HepG2 (cell line): ENCODE measurements around the gene ELOVL2. TPM values are rescaled to one million over a fixed set of nuclear protein-coding genes. Genes with fewer than 3 reads are reported as not detected.

Source experiments
- ATAC-seq: fragments of 200-7000 bp; cut with Tn5 transposase; 3 replicates; pipeline ENCODE4 v1.9.1; 2020; ENCODE audit warnings: mild to moderate bottlenecking, moderate library complexity
- BruUV-seq: library from RNA; stranded (reverse); fragments of 400-500 nt; replicated peaks from 2 replicates; lab custom pipeline; 2021; lab: Mats Ljungman, UMichigan
- CTCF ChIA-PET: fragments of 300-600 bp; formaldehyde crosslinking; extraction: SDS; loops from one replicate; lab custom pipeline; 2021; ENCODE audit warnings: low total read pairs, inconsistent platforms, low intra/inter-chr PET ratio; lab: Yijun Ruan, JAX
- POLR2A ChIA-PET: fragments of 350-600 bp; sonication (Branson Sonifier 250); formaldehyde crosslinking; loops from one replicate; lab custom pipeline; 2020; ENCODE audit warnings: antibody characterized with exemption, inconsistent platforms; lab: Yijun Ruan, JAX
- DNase-seq: peaks from one replicate; pipeline ENCODE4 v3.0.0-alpha.2; 2015; ENCODE audit warnings: low spot score
- FAIRE-seq: peaks from 3 replicates; lab custom pipeline; 2011; peaks lifted over from hg19 to GRCh38; lab: Jason Lieb, UNC
- H2AFZ ChIP-seq: one replicate; pipeline ENCODE4 v1.6.1; 2011; ENCODE audit warnings: low read length, inconsistent platforms
- H3K27ac ChIP-seq: fragments of 300-600 bp; 3 replicates; pipeline ENCODE4 v1.8.0; 2011; ENCODE audit warnings: mixed run types, mild to moderate bottlenecking, mixed read lengths, low read length, inconsistent platforms; ENCODE audit not compliant: insufficient read depth; ENCODE audit errors: extremely low read length
- H3K27me3 ChIP-seq, 2 experiments: fragments of 200-600 bp in 1 of 2; 2 replicates in 1 of 2; 3 replicates in 1 of 2; pipeline versions ENCODE4 v1.6.0 to v1.8.0; 2011; ENCODE audit warnings: low read length in 2 of 2, mild to moderate bottlenecking in 2 of 2, moderate library complexity in 2 of 2, inconsistent platforms in 1 of 2; ENCODE audit not compliant: insufficient read depth in 2 of 2, control insufficient read depth in 1 of 2
- H3K36me3 ChIP-seq, 2 experiments: fragments of 200-600 bp in 1 of 2; replicated peaks in 1 of 2; 2 replicates in 1 of 2; 3 replicates in 1 of 2; pipeline versions ENCODE4 v1.5.1 to v1.8.0; 2011; ENCODE audit warnings: low read length in 2 of 2, inconsistent platforms in 1 of 2; ENCODE audit not compliant: insufficient read depth in 2 of 2, control insufficient read depth in 1 of 2
- H3K4me1 ChIP-seq: 2 replicates; pipeline ENCODE4 v1.5.1; 2012; ENCODE audit warnings: low read length, inconsistent platforms; ENCODE audit not compliant: insufficient read depth
- H3K4me2 ChIP-seq: 2 replicates; pipeline ENCODE4 v1.6.0; 2011; ENCODE audit warnings: low read depth, low read length, inconsistent platforms
- H3K4me3 ChIP-seq, 3 experiments: fragments of 200-600 bp in 1 of 3; sonication (generic), shearing (Covaris generic) in 1 of 3; replicated peaks in 1 of 3; 2 replicates each; pipeline ENCODE4 v1.5.1; 2011 to 2016; ENCODE audit warnings: low read length in 3 of 3, inconsistent platforms in 2 of 3, low read depth in 2 of 3, mild to moderate bottlenecking in 2 of 3, control low read depth in 1 of 3, mixed read lengths in 1 of 3; ENCODE audit not compliant: insufficient read depth in 1 of 3
- H3K79me2 ChIP-seq: one replicate; pipeline ENCODE4 v1.6.1; 2011; ENCODE audit warnings: low read length, inconsistent platforms; ENCODE audit not compliant: insufficient read depth
- H3K9ac ChIP-seq: 2 replicates; pipeline ENCODE4 v1.6.0; 2011; ENCODE audit warnings: mild to moderate bottlenecking, low read depth, low read length, inconsistent platforms; ENCODE audit not compliant: insufficient read depth
- H3K9me3 ChIP-seq: 2 replicates; pipeline ENCODE4 v1.5.1; 2012; ENCODE audit warnings: mild to moderate bottlenecking, low read length
- H4K20me1 ChIP-seq: 2 replicates; pipeline ENCODE4 v1.6.0; 2011; ENCODE audit warnings: inconsistent platforms, mild to moderate bottlenecking, low read length, moderate library complexity; ENCODE audit not compliant: insufficient read depth
- AGO1 ChIP-seq: fragments of 200-400 bp; formaldehyde crosslinking; IDR thresholded peaks from 2 replicates; pipeline ENCODE4 v1.6.1; 2017; ENCODE audit warnings: mild to moderate bottlenecking, low read depth, low read length, moderate library complexity; ENCODE audit not compliant: poor library complexity, severe bottlenecking
- CBX5 ChIP-seq: sonication (generic); formaldehyde crosslinking; IDR thresholded peaks from 2 replicates; pipeline ENCODE4 v1.4.0; 2020; ENCODE audit warnings: missing genetic modification reagents, borderline replicate concordance
- FOXP1 ChIP-seq, 2 experiments: fragments of 450-650 bp in 1 of 2; IDR thresholded peaks; 2 replicates each; pipeline ENCODE4 v1.6.1; 2017 to 2018; ENCODE audit warnings: antibody characterized with exemption in 1 of 2
- HMGXB4 ChIP-seq, 2 experiments: sonication (generic) in 1 of 2; formaldehyde crosslinking in 1 of 2; IDR thresholded peaks; 2 replicates each; pipeline versions ENCODE4 v1.4.0 to v1.6.1; 2018 to 2020; ENCODE audit warnings: missing genetic modification reagents in 2 of 2, borderline replicate concordance in 1 of 2, low read depth in 1 of 2, mild to moderate bottlenecking in 1 of 2, missing biosample characterization in 1 of 2
- HOXA3 ChIP-seq: sonication (generic); formaldehyde crosslinking; IDR thresholded peaks from 2 replicates; pipeline ENCODE4 v1.5.0; 2020; ENCODE audit warnings: missing genetic modification reagents
- IKZF4 ChIP-seq: sonication (generic); formaldehyde crosslinking; IDR thresholded peaks from 2 replicates; pipeline ENCODE4 v1.5.1; 2020; ENCODE audit warnings: borderline replicate concordance, mild to moderate bottlenecking, low read depth, missing genetic modification reagents; ENCODE audit errors: not compliant biosample characterization
- KAT7 ChIP-seq: IDR thresholded peaks from 2 replicates; pipeline ENCODE4 v1.6.1; 2018; ENCODE audit warnings: borderline replicate concordance, missing compliant biosample characterization
- POLR2G ChIP-seq: fragments of 200-400 bp; formaldehyde crosslinking; IDR thresholded peaks from 2 replicates; pipeline ENCODE4 v1.6.1; 2018; ENCODE audit warnings: mild to moderate bottlenecking, low read depth, low read length, moderate library complexity
- ZNF17 ChIP-seq: sonication (generic); formaldehyde crosslinking; IDR thresholded peaks from 2 replicates; pipeline ENCODE4 v1.5.0; 2020; ENCODE audit warnings: mild to moderate bottlenecking, missing genetic modification reagents
- ZNF34 ChIP-seq: sonication (generic); formaldehyde crosslinking; IDR thresholded peaks from 2 replicates; pipeline ENCODE4 v1.4.0; 2020; ENCODE audit warnings: mild to moderate bottlenecking, missing genetic modification reagents, borderline replicate concordance
- ZNF496 ChIP-seq: sonication (generic); formaldehyde crosslinking; IDR thresholded peaks from 2 replicates; pipeline ENCODE4 v1.8.1; 2023; ENCODE audit warnings: mild to moderate bottlenecking, moderate library complexity, missing genetic modification reagents; ENCODE audit not compliant: insufficient replicate concordance
- ZNF605 ChIP-seq: sonication (generic); formaldehyde crosslinking; IDR thresholded peaks from 2 replicates; pipeline ENCODE4 v1.8.0; 2022; ENCODE audit warnings: mild to moderate bottlenecking, missing genetic modification reagents
- ZNF784 ChIP-seq: sonication (generic); formaldehyde crosslinking; IDR thresholded peaks from 2 replicates; pipeline ENCODE4 v1.5.1; 2020; ENCODE audit warnings: missing genetic modification reagents, mild to moderate bottlenecking, borderline replicate concordance
- WGBS: methylation state at CpG from one replicate; pipeline ENCODE4 v1.1.6; 2017; ENCODE audit warnings: low lambda C conversion rate; 5-methylcytosine and 5-hydroxymethylcytosine counted together
- in situ Hi-C: cut with HindIII; loops from 2 replicates; pipeline ENCODE4 v1.10.0; 2017; ENCODE audit warnings: low pct_unique_long_range_greater_than_20kb; ENCODE audit not compliant: extremely low pct_ligation_motif_present
- intact Hi-C: fragments of 100-400 bp; cut with micrococcal nuclease; formaldehyde crosslinking; loops from one replicate; pipeline ENCODE4 v1.10.0; 2022; ENCODE audit not compliant: unreplicated experiment
- polyA plus RNA-seq, 8 experiments: library from polyadenylated mRNA; depleted of rRNA in 3 of 8; stranded (reverse) in 7 of 8; unstranded in 1 of 8; fragments of >200 nt; fragmentation: Illumina TruSeq in 4 of 8; extraction: Trizol in 4 of 8; gene quantifications; 2 replicates each; pipeline versions ENCODE4 v1.2.1 to v1.2.3, GENCODE V29; 2011 to 2016; ENCODE audit warnings: low read depth in 4 of 8, missing spikeins in 1 of 8, mixed read lengths in 1 of 8; ENCODE audit not compliant: insufficient read depth in 1 of 8
- total RNA-seq, 5 experiments: library from RNA; depleted of rRNA; stranded (reverse); fragments of >200 nt; fragmentation: Illumina TruSeq; extraction: Trizol; gene quantifications; 2 replicates each; pipeline ENCODE4 v1.2.3, GENCODE V29; 2016; ENCODE audit warnings: low read depth in 1 of 5
- TF ChIP-seq, protein P1 (sequence below): sonication (generic); formaldehyde crosslinking; IDR thresholded peaks from 2 replicates; pipeline ENCODE4 v1.9.0; 2022; ENCODE audit warnings: low read depth, missing genetic modification reagents
- TF ChIP-seq, protein P2 (sequence below): sonication (generic); formaldehyde crosslinking; IDR thresholded peaks from 2 replicates; pipeline ENCODE4 v1.4.0; 2020; ENCODE audit warnings: mild to moderate bottlenecking, missing genetic modification reagents, borderline replicate concordance

ELOVL2 gene
- total and polyA plus RNA-seq, 2 of the 13 experiments (the other 11 are each of a cell fraction or from before 2014, with no cell fraction given), result 43.6 to 65.4 TPM

- Histone ChIP-seq H3K4me1 (no peaks in the 10 kb centered on the region), H3K9me3 (no peaks in the 10 kb centered on the region), H3K36me3 (no peaks in the 10 kb centered on the region), H3K79me2 (no peaks in the 10 kb centered on the region), H3K27ac (no peak overlapping the region), H3K4me2 (no peak overlapping the region), H2AFZ (no peak overlapping the region), H3K27me3 (peaks cover 1 to 2% of the 10 kb centered on the region in 2 experiments; a peak in 1 of 5 replicates), H3K4me3 (no peak overlapping the region), H4K20me1 (no peaks in the 10 kb centered on the region), H3K9ac (no peak overlapping the region)
- no peak for ATAC-seq
- CTCF ChIA-PET, result no interaction called here
- no peak for FAIRE-seq
- no peak for DNase-seq
- BruUV-seq, result no TSS peak
- intact Hi-C loops (no loop called here), in situ Hi-C loops (no loop called here)
- WGBS, result 31% methylated on average over 1 of the region's 1 CpG
- POLR2A ChIA-PET, result no interaction called here
- TF ChIP-seq KAT7 (no peak), HMGXB4 (CRISPR knock-in tag; IDR thresholded peaks at IDR 0.05; ENCODE audit: borderline replicate concordance in 1 of 2, low read depth in 1 of 2) (no peak), IKZF4 (no peak), ZNF34 (CRISPR knock-in tag) (no peak), FOXP1 (IDR thresholded peaks at IDR 0.05) (no peak), FOXP1 (CRISPR knock-in tag; IDR thresholded peaks at IDR 0.05) (no peak), CBX5 (CRISPR knock-in tag) (no peak), ZNF17 (CRISPR knock-in tag) (no peak), ZNF605 (CRISPR knock-in tag) (no peak), POLR2G (no peak), HOXA3 (CRISPR knock-in tag) (no peak), AGO1 (no peak), ZNF496 (CRISPR knock-in tag) (no peak), ZNF784 (no peak)
- TF ChIP-seq, protein P1, sequence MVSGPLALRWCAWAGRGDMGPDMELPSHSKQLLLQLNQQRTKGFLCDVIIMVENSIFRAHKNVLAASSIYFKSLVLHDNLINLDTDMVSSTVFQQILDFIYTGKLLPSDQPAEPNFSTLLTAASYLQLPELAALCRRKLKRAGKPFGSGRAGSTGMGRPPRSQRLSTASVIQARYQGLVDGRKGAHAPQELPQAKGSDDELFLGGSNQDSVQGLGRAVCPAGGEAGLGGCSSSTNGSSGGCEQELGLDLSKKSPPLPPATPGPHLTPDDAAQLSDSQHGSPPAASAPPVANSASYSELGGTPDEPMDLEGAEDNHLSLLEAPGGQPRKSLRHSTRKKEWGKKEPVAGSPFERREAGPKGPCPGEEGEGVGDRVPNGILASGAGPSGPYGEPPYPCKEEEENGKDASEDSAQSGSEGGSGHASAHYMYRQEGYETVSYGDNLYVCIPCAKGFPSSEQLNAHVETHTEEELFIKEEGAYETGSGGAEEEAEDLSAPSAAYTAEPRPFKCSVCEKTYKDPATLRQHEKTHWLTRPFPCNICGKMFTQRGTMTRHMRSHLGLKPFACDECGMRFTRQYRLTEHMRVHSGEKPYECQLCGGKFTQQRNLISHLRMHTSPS (CRISPR knock-in tag), result no peak
- TF ChIP-seq, protein P2, sequence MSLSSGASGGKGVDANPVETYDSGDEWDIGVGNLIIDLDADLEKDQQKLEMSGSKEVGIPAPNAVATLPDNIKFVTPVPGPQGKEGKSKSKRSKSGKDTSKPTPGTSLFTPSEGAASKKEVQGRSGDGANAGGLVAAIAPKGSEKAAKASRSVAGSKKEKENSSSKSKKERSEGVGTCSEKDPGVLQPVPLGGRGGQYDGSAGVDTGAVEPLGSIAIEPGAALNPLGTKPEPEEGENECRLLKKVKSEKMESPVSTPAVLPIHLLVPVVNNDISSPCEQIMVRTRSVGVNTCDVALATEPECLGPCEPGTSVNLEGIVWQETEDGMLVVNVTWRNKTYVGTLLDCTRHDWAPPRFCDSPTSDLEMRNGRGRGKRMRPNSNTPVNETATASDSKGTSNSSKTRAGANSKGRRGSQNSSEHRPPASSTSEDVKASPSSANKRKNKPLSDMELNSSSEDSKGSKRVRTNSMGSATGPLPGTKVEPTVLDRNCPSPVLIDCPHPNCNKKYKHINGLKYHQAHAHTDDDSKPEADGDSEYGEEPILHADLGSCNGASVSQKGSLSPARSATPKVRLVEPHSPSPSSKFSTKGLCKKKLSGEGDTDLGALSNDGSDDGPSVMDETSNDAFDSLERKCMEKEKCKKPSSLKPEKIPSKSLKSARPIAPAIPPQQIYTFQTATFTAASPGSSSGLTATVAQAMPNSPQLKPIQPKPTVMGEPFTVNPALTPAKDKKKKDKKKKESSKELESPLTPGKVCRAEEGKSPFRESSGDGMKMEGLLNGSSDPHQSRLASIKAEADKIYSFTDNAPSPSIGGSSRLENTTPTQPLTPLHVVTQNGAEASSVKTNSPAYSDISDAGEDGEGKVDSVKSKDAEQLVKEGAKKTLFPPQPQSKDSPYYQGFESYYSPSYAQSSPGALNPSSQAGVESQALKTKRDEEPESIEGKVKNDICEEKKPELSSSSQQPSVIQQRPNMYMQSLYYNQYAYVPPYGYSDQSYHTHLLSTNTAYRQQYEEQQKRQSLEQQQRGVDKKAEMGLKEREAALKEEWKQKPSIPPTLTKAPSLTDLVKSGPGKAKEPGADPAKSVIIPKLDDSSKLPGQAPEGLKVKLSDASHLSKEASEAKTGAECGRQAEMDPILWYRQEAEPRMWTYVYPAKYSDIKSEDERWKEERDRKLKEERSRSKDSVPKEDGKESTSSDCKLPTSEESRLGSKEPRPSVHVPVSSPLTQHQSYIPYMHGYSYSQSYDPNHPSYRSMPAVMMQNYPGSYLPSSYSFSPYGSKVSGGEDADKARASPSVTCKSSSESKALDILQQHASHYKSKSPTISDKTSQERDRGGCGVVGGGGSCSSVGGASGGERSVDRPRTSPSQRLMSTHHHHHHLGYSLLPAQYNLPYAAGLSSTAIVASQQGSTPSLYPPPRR (CRISPR knock-in tag), result no peak
Measured at GRCh38 chr6:10933126-10933525, 111.0 kb downstream of the ELOVL2 start.
